Activated CD8-positive, alpha-beta T cell treated with anti-CD3 and anti-CD28 coated beads, Interleukin-2, amount 10 ng/mL, durations not matched to agents 7 days and 5 days (primary cell): Measurements from ENCODE around the gene NUDT2. TPM values are rescaled to one million over a fixed set of nuclear protein-coding genes. Genes with fewer than 3 reads are reported as not detected.
"Not testable (repeated sequence)": the region's sequence is repeated elsewhere in the genome, so short reads cannot be mapped to it uniquely, and the experiment has no call there.

Source experiments
- ATAC-seq: fragments of 150-1000 bp; cut with Tn5 transposase; one replicate; pipeline ENCODE4 v1.10.0; 2021; ENCODE audit warnings: moderate library complexity
- CTCF ChIA-PET: fragments of 350-600 bp; sonication (Branson Sonifier 250); formaldehyde crosslinking; loops from one replicate; lab custom pipeline; 2021; ENCODE audit warnings: antibody characterized with exemption; lab: Charles Lee
- POLR2A ChIA-PET: fragments of 350-600 bp; sonication (Branson Sonifier 250); formaldehyde crosslinking; loops from one replicate; lab custom pipeline; 2021; ENCODE audit warnings: antibody characterized with exemption; lab: Charles Lee
- DNase-seq: peaks from one replicate; pipeline ENCODE4 v3.0.0-alpha.2; 2020
- H3K27ac Mint-ChIP-seq: one replicate; pipeline ENCODE4 v1.8.0; 2021; ENCODE audit warnings: mild to moderate bottlenecking, mixed read lengths
- H3K27me3 Mint-ChIP-seq: one replicate; pipeline ENCODE4 v1.8.0; 2021; ENCODE audit warnings: low read depth, mixed read lengths
- H3K36me3 Mint-ChIP-seq: one replicate; pipeline ENCODE4 v1.8.0; 2021; ENCODE audit warnings: low read depth, mixed read lengths
- H3K4me1 Mint-ChIP-seq: one replicate; pipeline ENCODE4 v1.8.0; 2021; ENCODE audit warnings: low read depth, mixed read lengths
- H3K4me3 Mint-ChIP-seq: one replicate; pipeline ENCODE4 v1.8.0; 2021; ENCODE audit warnings: mild to moderate bottlenecking, mixed read lengths
- H3K9me3 Mint-ChIP-seq: one replicate; pipeline ENCODE4 v1.8.0; 2022; ENCODE audit warnings: mixed read lengths; ENCODE audit not compliant: insufficient read depth
- total RNA-seq, 2 experiments: library from RNA; stranded (reverse); gene quantifications; one replicate each; pipeline ENCODE4 v1.2.3, GENCODE V29; 2021

The NUDT2 gene
- total RNA-seq, 2 experiments from 2014 or later, result 28.9 to 31.6 TPM

- Mint-ChIP-seq H3K27me3 (no peaks in the 10 kb centered on the region), H3K9me3 (no peaks in the 10 kb centered on the region), H3K4me3 (no peak overlapping the region), H3K36me3 (peaks cover 17% of the 10 kb centered on the region), H3K27ac (no peak overlapping the region), H3K4me1 (peaks cover 10% of the 10 kb centered on the region)
- DNase-seq (no peak), ATAC-seq (no peak)
- POLR2A ChIA-PET, result interaction anchor here (1.6 kb wide), 1 partner anchor 9 kb away, joined by 5 read pairs; no protein-coding TSS in a partner anchor
- CTCF ChIA-PET, result interaction anchor here (1.0 to 10.6 kb wide), 3 partner anchors 42 to 80 kb away, joined by 3 to 193 read pairs (median 24); partner anchors contain the start of gene MYORG
Observed at GRCh38 chr9:34335376-34335775, 6.0 kb downstream of the NUDT2 start.

GRCh38 chr9:34337403-34337802, 8.0 kb downstream of the NUDT2 start:
- DNase-seq (no peak), ATAC-seq (no peak)
- H3K9me3 Mint-ChIP-seq, result no peaks in the 10 kb centered on the region
- no peak overlapping the region for H3K4me3 Mint-ChIP-seq
- no peaks in the 10 kb centered on the region for H3K27me3 Mint-ChIP-seq
- no peaks in the 10 kb centered on the region for H3K4me1 Mint-ChIP-seq
- peaks cover 23% of the 10 kb centered on the region for H3K36me3 Mint-ChIP-seq
- H3K27ac Mint-ChIP-seq, result no peak overlapping the region
- ChIA-PET POLR2A (interaction anchor here (0.9 kb wide), 1 partner anchor 44 kb away, joined by 3 read pairs; no protein-coding TSS in a partner anchor), CTCF (interaction anchor here (10.6 kb wide), 1 partner anchor 40 kb away, joined by 193 read pairs; the partner anchor contains the start of gene MYORG)

GRCh38 chr9:34338079-34338478, 8.7 kb downstream of the NUDT2 start:
- not testable (repeated sequence) for H3K27me3 Mint-ChIP-seq, H3K4me3 Mint-ChIP-seq, H3K9me3 Mint-ChIP-seq, H3K27ac Mint-ChIP-seq, DNase-seq, H3K4me1 Mint-ChIP-seq, ATAC-seq
- peaks cover 24% of the 10 kb centered on the region for H3K36me3 Mint-ChIP-seq
- POLR2A ChIA-PET, result interaction anchor here (0.6 to 1.0 kb wide), 2 partner anchors 8 to 41 kb away, joined by 3 read pairs; no protein-coding TSS in a partner anchor
- CTCF ChIA-PET, result interaction anchor here (10.6 kb wide), 1 partner anchor 39 kb away, joined by 193 read pairs; the partner anchor contains the start of gene MYORG

- ChIA-PET POLR2A (interaction anchor here (0.6 to 1.0 kb wide), 2 partner anchors 8 to 40 kb away, joined by 3 read pairs; no protein-coding TSS in a partner anchor), CTCF (interaction anchor here (0.7 to 10.6 kb wide), 2 partner anchors 11 to 38 kb away, joined by 3 to 193 read pairs; partner anchors contain the start of gene MYORG)
Observed at GRCh38 chr9:34338665-34339385, 9.5 kb downstream of the NUDT2 start.

GRCh38 chr9:34341659-34342295, 12.4 kb downstream of the NUDT2 start:
- H3K9me3 Mint-ChIP-seq, result no peaks in the 10 kb centered on the region
- no peaks in the 10 kb centered on the region for H3K27me3 Mint-ChIP-seq
- ATAC-seq (no peak), DNase-seq (no peak)
- CTCF ChIA-PET, result interaction anchor here (1.1 to 1.6 kb wide), 2 partner anchors 11 to 158 kb away, joined by 3 to 4 read pairs; no protein-coding TSS in a partner anchor
- H3K36me3 Mint-ChIP-seq, result peaks cover 29% of the 10 kb centered on the region
- H3K4me3 Mint-ChIP-seq, result no peak overlapping the region
- POLR2A ChIA-PET, result no interaction called here
- H3K27ac Mint-ChIP-seq, result no peak overlapping the region
- no peaks in the 10 kb centered on the region for H3K4me1 Mint-ChIP-seq

More at GRCh38 chr9:34338665-34339385, 9.5 kb downstream of the NUDT2 start:
- Mint-ChIP-seq H3K36me3 (peaks cover 29% of the 10 kb centered on the region), H3K9me3 (no peaks in the 10 kb centered on the region), H3K27me3 (no peaks in the 10 kb centered on the region), H3K27ac (no peak overlapping the region), H3K4me3 (no peak overlapping the region), H3K4me1 (no peaks in the 10 kb centered on the region)
- ATAC-seq (no peak), DNase-seq (no peak)

- H3K27me3 Mint-ChIP-seq, result no peaks in the 10 kb centered on the region
- peaks cover 28% of the 10 kb centered on the region for H3K36me3 Mint-ChIP-seq
- ChIA-PET CTCF (no interaction called here), POLR2A (no interaction called here)
- no peaks in the 10 kb centered on the region for H3K9me3 Mint-ChIP-seq
- H3K4me1 Mint-ChIP-seq, result no peaks in the 10 kb centered on the region
- H3K27ac Mint-ChIP-seq, result no peak overlapping the region
- ATAC-seq, result no peak
- H3K4me3 Mint-ChIP-seq, result no peak overlapping the region
- DNase-seq, result no peak
Observed at GRCh38 chr9:34343090-34343489, 13.7 kb downstream of the NUDT2 start.

GRCh38 chr9:34343605-34344004, 14.2 kb downstream of the NUDT2 start:
- H3K4me1 Mint-ChIP-seq, result no peaks in the 10 kb centered on the region
- H3K36me3 Mint-ChIP-seq, result peaks cover 26% of the 10 kb centered on the region
- no peaks in the 10 kb centered on the region for H3K27me3 Mint-ChIP-seq
- ChIA-PET CTCF (no interaction called here), POLR2A (interaction anchor here (2.0 kb wide), 1 partner anchor 9 kb away, joined by 5 read pairs; no protein-coding TSS in a partner anchor)
- no peak overlapping the region for H3K4me3 Mint-ChIP-seq
- no peak for DNase-seq
- no peak overlapping the region for H3K27ac Mint-ChIP-seq
- no peak for ATAC-seq
- no peaks in the 10 kb centered on the region for H3K9me3 Mint-ChIP-seq

- CTCF ChIA-PET, result no interaction called here
Observed at GRCh38 chr9:34346873-34347799, 17.8 kb downstream of the NUDT2 start.

GRCh38 chr9:34347800-34348158, 18.4 kb downstream of the NUDT2 start:
- DNase-seq, result no peak

More at GRCh38 chr9:34346873-34347799, 17.8 kb downstream of the NUDT2 start:
- H3K4me1 Mint-ChIP-seq, result no peaks in the 10 kb centered on the region
- no peak overlapping the region for H3K27ac Mint-ChIP-seq
- POLR2A ChIA-PET, result no interaction called here
- no peak overlapping the region for H3K4me3 Mint-ChIP-seq
- H3K27me3 Mint-ChIP-seq, result no peaks in the 10 kb centered on the region
- ATAC-seq, result no peak
- no peaks in the 10 kb centered on the region for H3K9me3 Mint-ChIP-seq
- H3K36me3 Mint-ChIP-seq, result peaks cover 13% of the 10 kb centered on the region
- no peak for DNase-seq

GRCh38 chr9:34349324-34349723, 20.0 kb downstream of the NUDT2 start:
- no peaks in the 10 kb centered on the region for H3K27me3 Mint-ChIP-seq
- CTCF ChIA-PET, result interaction anchor here (0.7 to 1.1 kb wide), 4 partner anchors 10 to 97 kb away, joined by 3 read pairs; partner anchors contain the start of gene MYORG
- H3K9me3 Mint-ChIP-seq, result no peaks in the 10 kb centered on the region
- H3K4me1 Mint-ChIP-seq, result no peaks in the 10 kb centered on the region
- ATAC-seq, result no peak
- no peak for DNase-seq
- POLR2A ChIA-PET, result no interaction called here
- H3K27ac Mint-ChIP-seq, result no peak overlapping the region
- peaks cover 5% of the 10 kb centered on the region for H3K36me3 Mint-ChIP-seq
- no peak overlapping the region for H3K4me3 Mint-ChIP-seq

More at GRCh38 chr9:34347800-34348158, 18.4 kb downstream of the NUDT2 start:
- Mint-ChIP-seq H3K36me3 (peaks cover 10% of the 10 kb centered on the region), H3K27ac (no peak overlapping the region), H3K4me3 (no peak overlapping the region), H3K9me3 (no peaks in the 10 kb centered on the region), H3K4me1 (no peaks in the 10 kb centered on the region), H3K27me3 (no peaks in the 10 kb centered on the region)
- ChIA-PET CTCF (no interaction called here), POLR2A (no interaction called here)
- no peak for ATAC-seq

GRCh38 chr9:34352122-34352652, 22.8 kb downstream of the NUDT2 start:
- H3K9me3 Mint-ChIP-seq, H3K27ac Mint-ChIP-seq, POLR2A ChIA-PET, H3K4me3 Mint-ChIP-seq, ATAC-seq, H3K4me1 Mint-ChIP-seq, H3K27me3 Mint-ChIP-seq, CTCF ChIA-PET, DNase-seq: not testable (repeated sequence)
- peaks cover 18% of the 10 kb centered on the region for H3K36me3 Mint-ChIP-seq
